GM19239 (cell line): Measurements from ENCODE around the gene HNF1A.
"Not testable (repeated sequence)": the region's sequence is repeated elsewhere in the genome, so short reads cannot be mapped to it uniquely, and the experiment has no call there.

Source experiments
- DNase-seq: peaks from one replicate; pipeline ENCODE4 v3.0.0; 2011; ENCODE audit warnings: low spot score; ENCODE audit not compliant: insufficient read length
- FAIRE-seq: peaks from 2 replicates; lab custom pipeline; 2011; peaks lifted over from hg19 to GRCh38; lab: Jason Lieb, UNC

The HNF1A gene

GRCh38 chr12:120978296-120979219 is at the start of gene HNF1A:
HNF1A (plus strand) TSS chr12:120978543; CDS start chr12:120978769, 226 bp downstream.
- DNase-seq: no peak
- FAIRE-seq: no peak

GRCh38 chr12:120928864-120929652 is 49.3 kb upstream of the HNF1A start:
- DNase-seq (no peak), FAIRE-seq (no peak)

GRCh38 chr12:120930032-120930431 is 48.3 kb upstream of the HNF1A start:
- DNase-seq: no peak
- FAIRE-seq: no peak

- no peak for DNase-seq
- no peak for FAIRE-seq
Observed at GRCh38 chr12:120932058-120932457, 46.3 kb upstream of the HNF1A start.

GRCh38 chr12:120932956-120933526 is 45.3 kb upstream of the HNF1A start:
- FAIRE-seq (no peak), DNase-seq (no peak)

GRCh38 chr12:120933786-120934185 is 44.6 kb upstream of the HNF1A start:
- no peak for FAIRE-seq
- DNase-seq: no peak

GRCh38 chr12:120936197-120936596 is 42.1 kb upstream of the HNF1A start:
- no peak for DNase-seq
- no peak for FAIRE-seq

- FAIRE-seq (no peak), DNase-seq (no peak)
Observed at GRCh38 chr12:120938496-120938895, 39.8 kb upstream of the HNF1A start.

GRCh38 chr12:120939523-120939922 is 38.8 kb upstream of the HNF1A start:
- FAIRE-seq: no peak
- DNase-seq: no peak

- no peak for DNase-seq
- FAIRE-seq: no peak
Observed at GRCh38 chr12:120940006-120940405, 38.3 kb upstream of the HNF1A start.

GRCh38 chr12:120940799-120941198 is 37.5 kb upstream of the HNF1A start:
- FAIRE-seq (no peak), DNase-seq (no peak)

GRCh38 chr12:120941412-120941811 is 36.9 kb upstream of the HNF1A start:
- FAIRE-seq: no peak
- DNase-seq: no peak

GRCh38 chr12:120941846-120942405 is 36.4 kb upstream of the HNF1A start:
- FAIRE-seq (no peak), DNase-seq (no peak)

- FAIRE-seq: no peak
- no peak for DNase-seq
Observed at GRCh38 chr12:120943482-120943881, 34.9 kb upstream of the HNF1A start.

GRCh38 chr12:120944645-120945217 is 33.6 kb upstream of the HNF1A start:
- FAIRE-seq (no peak), DNase-seq (peak; percentile 71)

- not testable (repeated sequence) for FAIRE-seq, DNase-seq
Observed at GRCh38 chr12:120945516-120945915, 32.8 kb upstream of the HNF1A start.

- not testable (repeated sequence) for FAIRE-seq, DNase-seq
Observed at GRCh38 chr12:120950260-120950799, 28.0 kb upstream of the HNF1A start.

GRCh38 chr12:120950807-120951206 is 27.5 kb upstream of the HNF1A start:
- DNase-seq (no peak), FAIRE-seq (no peak)

- FAIRE-seq: no peak
- no peak for DNase-seq
Observed at GRCh38 chr12:120955232-120955631, 23.1 kb upstream of the HNF1A start.
